ENCODE results near the gene MEIS1. TPM values are rescaled to one million over a fixed set of nuclear protein-coding genes. Genes with fewer than 3 reads are reported as not detected.

Gene MEIS1
- total and polyA plus RNA-seq, 11 donors, result 12.9 to 55.7 (median 41.8) TPM

DNA sequence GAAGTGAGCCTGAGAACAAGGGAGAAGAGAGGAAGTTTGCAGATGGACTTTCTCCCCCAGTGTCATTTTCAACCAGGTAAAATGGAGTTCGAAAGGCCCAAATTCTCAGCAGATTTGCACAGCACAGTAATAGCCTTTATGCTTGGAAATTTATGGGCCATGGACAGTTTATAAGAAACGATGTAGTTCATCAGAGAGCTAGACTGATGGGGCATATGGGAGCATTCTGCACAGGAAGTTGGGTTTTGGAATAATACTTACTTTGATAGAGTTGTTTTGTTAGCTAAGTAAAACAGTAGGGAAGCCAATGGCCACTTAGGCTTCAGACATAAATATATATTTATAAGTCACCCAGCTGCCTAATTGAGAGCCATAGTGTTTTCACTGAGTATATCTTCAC, 169.4 kb downstream of the MEIS1 start:
- intact Hi-C loops (cut with DNase I), result no loop called here
- ATAC-seq (no peak), DNase-seq (no peak)
- Histone ChIP-seq H3K9me3 (no peaks in the 10 kb centered on the region), H3K4me1 (no peaks in the 10 kb centered on the region), H3K27me3 (peaks cover 0 to 12% (median 0%) of the 10 kb centered on the region in 9 donors), H3K4me3 (no peak overlapping the region), H3K36me3 (no peaks in the 10 kb centered on the region), H3K27ac (no peak overlapping the region)
- WGBS, 4 donors, result 68 to 82% (median 78%) methylated on average over 2 of the region's 2 CpGs
- no peak for TF ChIP-seq POLR2A (IDR thresholded peaks at IDR 0.05)

DNA sequence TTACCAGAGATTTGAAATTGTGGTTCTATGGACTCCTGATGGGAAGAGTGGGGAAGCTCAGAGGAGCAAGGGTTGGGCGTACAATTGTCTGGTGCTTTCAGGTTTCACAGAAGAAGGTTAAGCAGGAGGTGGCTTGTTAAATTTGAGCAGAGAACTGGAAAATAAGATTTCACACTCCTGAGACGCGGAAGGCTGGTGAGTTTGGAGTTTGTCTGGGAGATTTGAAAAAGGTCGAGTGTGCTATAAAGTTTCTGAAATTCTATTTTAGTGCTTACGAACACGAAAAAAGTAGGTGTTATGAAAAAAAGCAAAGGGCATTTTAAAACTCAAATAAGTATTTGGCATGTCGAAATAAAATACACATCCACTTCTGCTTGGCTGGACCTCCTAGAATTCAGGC, 170.1 kb downstream of the MEIS1 start:
- WGBS, 4 donors, result 91 to 97% (median 94%) methylated on average over 7 of the region's 7 CpGs
- ATAC-seq (no peak), DNase-seq (no peak)
- no peak for TF ChIP-seq POLR2A (IDR thresholded peaks at IDR 0.05)
- TF ChIP-seq, protein P1, sequence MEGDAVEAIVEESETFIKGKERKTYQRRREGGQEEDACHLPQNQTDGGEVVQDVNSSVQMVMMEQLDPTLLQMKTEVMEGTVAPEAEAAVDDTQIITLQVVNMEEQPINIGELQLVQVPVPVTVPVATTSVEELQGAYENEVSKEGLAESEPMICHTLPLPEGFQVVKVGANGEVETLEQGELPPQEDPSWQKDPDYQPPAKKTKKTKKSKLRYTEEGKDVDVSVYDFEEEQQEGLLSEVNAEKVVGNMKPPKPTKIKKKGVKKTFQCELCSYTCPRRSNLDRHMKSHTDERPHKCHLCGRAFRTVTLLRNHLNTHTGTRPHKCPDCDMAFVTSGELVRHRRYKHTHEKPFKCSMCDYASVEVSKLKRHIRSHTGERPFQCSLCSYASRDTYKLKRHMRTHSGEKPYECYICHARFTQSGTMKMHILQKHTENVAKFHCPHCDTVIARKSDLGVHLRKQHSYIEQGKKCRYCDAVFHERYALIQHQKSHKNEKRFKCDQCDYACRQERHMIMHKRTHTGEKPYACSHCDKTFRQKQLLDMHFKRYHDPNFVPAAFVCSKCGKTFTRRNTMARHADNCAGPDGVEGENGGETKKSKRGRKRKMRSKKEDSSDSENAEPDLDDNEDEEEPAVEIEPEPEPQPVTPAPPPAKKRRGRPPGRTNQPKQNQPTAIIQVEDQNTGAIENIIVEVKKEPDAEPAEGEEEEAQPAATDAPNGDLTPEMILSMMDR (IDR thresholded peaks at IDR 0.05), result no peak
- Histone ChIP-seq H3K36me3 (no peaks in the 10 kb centered on the region), H3K4me1 (no peaks in the 10 kb centered on the region), H3K27me3 (peaks cover 0 to 8% (median 0%) of the 10 kb centered on the region in 9 donors), H3K4me3 (no peak overlapping the region), H3K9me3 (no peaks in the 10 kb centered on the region), H3K27ac (no peak overlapping the region)
- intact Hi-C loops (cut with DNase I), result no loop called here

DNA sequence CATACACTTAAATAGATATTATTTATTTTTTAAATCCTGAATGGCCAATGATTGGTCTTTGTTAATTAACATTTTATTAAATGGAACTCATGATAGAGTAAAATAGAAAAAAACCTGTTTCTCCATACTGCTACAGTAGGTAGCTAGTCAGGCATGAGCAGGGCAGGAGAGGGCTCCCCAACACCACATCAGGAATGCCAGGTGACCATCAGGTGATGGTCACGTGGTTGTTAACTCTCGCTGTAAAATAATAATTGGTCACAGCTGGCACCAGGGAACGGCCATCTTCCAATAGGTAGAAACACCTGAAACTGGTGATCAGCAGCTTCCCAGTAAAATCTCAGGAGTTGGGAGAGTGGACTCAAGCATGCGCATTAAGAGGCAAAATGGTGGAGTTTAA, 172.2 kb downstream of the MEIS1 start:
- H3K4me1 ChIP-seq, result no peaks in the 10 kb centered on the region
- H3K27ac ChIP-seq, result no peak overlapping the region
- no peak overlapping the region for H3K4me3 ChIP-seq
- DNase-seq, result no peak
- H3K9me3 ChIP-seq, result peaks cover 0 to 5% (median 0%) of the 10 kb centered on the region in 12 donors
- no peaks in the 10 kb centered on the region for H3K27me3 ChIP-seq
- H3K36me3 ChIP-seq, result no peaks in the 10 kb centered on the region
- intact Hi-C loops (cut with DNase I), result no loop called here
- ATAC-seq, result no peak
- 90 to 94% (median 93%) methylated on average over 4 of the region's 4 CpGs for whole genome bisulfite sequencing, 4 donors
- TF ChIP-seq POLR2A (IDR thresholded peaks at IDR 0.05), result no peak
